ENCODE results near the gene TRPM8. TPM values are rescaled to one million over a fixed set of nuclear protein-coding genes. Genes with fewer than 3 reads are reported as not detected.

Gene TRPM8
- total and polyA plus RNA-seq, 2 of the 13 experiments (the other 11 are each of a cell fraction or from before 2014, with no cell fraction given): 0.12 TPM; not detected in 1

DNA sequence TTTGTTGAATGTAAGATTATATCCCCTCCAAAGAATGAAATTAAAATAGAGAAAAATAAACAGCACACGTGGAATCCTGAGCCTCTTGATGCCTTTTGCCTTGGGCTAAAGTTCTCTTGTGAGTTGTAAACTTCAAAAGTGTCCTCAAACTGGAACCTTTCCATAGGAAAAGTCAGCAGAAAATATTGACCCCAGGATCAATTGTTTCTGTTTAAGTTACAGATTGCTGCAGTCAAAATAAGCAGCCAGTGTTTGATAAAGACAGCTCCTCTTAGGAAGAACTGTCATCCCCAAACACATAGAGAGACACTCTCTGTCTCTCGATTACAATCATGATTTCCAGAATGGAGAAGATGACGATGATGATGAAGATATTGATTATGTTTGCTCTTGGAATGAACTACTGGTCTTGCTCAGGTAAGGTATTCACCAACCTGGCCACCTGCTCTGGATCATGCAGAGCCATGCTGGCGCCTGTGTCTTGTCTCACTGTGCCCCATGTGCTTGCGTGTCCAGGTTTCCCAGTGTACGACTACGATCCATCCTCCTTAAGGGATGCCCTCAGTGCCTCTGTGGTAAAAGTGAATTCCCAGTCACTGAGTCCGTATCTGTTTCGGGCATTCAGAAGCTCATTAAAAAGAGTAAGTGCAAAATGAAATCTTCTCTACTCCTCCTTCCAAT is 133.4 kb downstream of the TRPM8 start, which contains the start of gene SPP2:
SPP2 (plus strand) TSS at position 248 of the 681 bp plus-strand sequence; CDS start at position 333, 85 bp downstream.
- ChIA-PET CTCF (ENCODE audit: low intra/inter-chr PET ratio, low total read pairs) (no interaction called here), POLR2A (no interaction called here)
- no peaks in the 10 kb centered on the region for H3K79me2 ChIP-seq (ENCODE audit: insufficient read depth, low read length)
- H3K4me3 ChIP-seq (replicated peaks in 1 of 3; ENCODE audit: insufficient read depth in 1 of 3, low read depth in 2 of 3, low read length in 3 of 3): no peak within 1 kb of the TSS
- ATAC-seq (no peak), FAIRE-seq (no peak), DNase-seq (ENCODE audit: low spot score) (no peak)
- H3K9me3 ChIP-seq (ENCODE audit: low read length): no peaks in the 10 kb centered on the region
- no peaks in the 10 kb centered on the region; a peak in 1 of 5 replicates for H3K27me3 ChIP-seq (ENCODE audit: control insufficient read depth in 1 of 2, insufficient read depth in 2 of 2, low read length in 2 of 2)
- no peak for TF ChIP-seq ZNF563 (CRISPR knock-in tag; IDR thresholded peaks at IDR 0.05)
- no peak for TF ChIP-seq ZNF75D (CRISPR knock-in tag; IDR thresholded peaks at IDR 0.05; ENCODE audit: borderline replicate concordance)
- TF ChIP-seq TEAD3 (CRISPR knock-in tag; optimal IDR thresholded peaks at IDR 0.05; ENCODE audit: borderline replicate concordance): no peak
- H3K4me2 ChIP-seq (ENCODE audit: low read depth, low read length): no peak within 1 kb of the TSS
- intact Hi-C loops (cut with micrococcal nuclease; ENCODE audit: unreplicated experiment) (no loop called here), in situ Hi-C loops (cut with HindIII; ENCODE audit: extremely low pct_ligation_motif_present, low pct_unique_long_range_greater_than_20kb) (no loop called here)
- no TSS peak for BruUV-seq (replicated peaks)
- H3K36me3 ChIP-seq (replicated peaks in 1 of 2; ENCODE audit: control insufficient read depth in 1 of 2, insufficient read depth in 2 of 2, low read length in 2 of 2): no peaks in the 10 kb centered on the region
- 56% methylated on average over 9 of the region's 9 CpGs for WGBS (ENCODE audit: low lambda C conversion rate)
- H2AFZ ChIP-seq (ENCODE audit: low read length): no peak within 1 kb of the TSS
- H3K9ac ChIP-seq (ENCODE audit: insufficient read depth, low read depth, low read length): no peak within 1 kb of the TSS
- H4K20me1 ChIP-seq (ENCODE audit: insufficient read depth, low read length): no peaks in the 10 kb centered on the region
- H3K27ac ChIP-seq (ENCODE audit: extremely low read length, insufficient read depth, low read length): no peak within 1 kb of the TSS
- H3K4me1 ChIP-seq (ENCODE audit: insufficient read depth, low read length): no peaks in the 10 kb centered on the region

DNA sequence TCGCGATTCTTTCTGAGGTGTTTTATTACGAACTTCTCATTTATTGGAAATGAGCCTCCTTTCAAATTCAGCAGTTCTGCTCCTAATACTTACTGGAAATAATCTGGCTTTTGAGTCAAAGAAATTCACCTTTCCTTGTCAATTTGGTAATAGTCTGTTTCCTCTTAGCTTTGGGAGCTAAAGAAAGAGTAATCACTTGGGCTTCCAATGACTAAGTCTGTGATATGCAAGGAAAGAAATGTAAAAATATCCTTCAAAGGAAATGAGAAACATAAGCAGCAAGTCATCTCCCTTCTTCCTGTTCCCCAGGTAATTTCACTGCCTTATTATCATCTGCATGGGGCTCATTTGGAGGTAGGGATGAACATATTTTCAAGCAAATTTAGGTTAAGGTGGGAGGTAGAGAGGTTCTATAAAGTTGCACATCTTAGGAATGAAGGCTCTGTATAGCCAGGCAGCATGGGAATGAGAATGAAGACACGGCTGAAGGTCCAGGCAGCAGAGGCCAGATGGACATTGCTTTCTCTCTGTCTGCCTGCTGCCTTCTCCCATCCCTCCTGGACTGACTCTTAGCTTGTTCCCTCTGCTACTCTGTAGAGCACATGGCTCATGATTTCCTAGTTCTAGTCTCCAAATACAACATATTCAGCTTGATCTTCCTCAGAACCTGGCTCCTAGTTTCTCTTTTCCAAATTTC is 134.3 kb downstream of the TRPM8 start:
- ATAC-seq (no peak), FAIRE-seq (no peak), DNase-seq (ENCODE audit: low spot score) (no peak)
- no peak overlapping the region for H3K4me3 ChIP-seq (replicated peaks in 1 of 3; ENCODE audit: insufficient read depth in 1 of 3, low read depth in 2 of 3, low read length in 3 of 3)
- intact Hi-C loops (cut with micrococcal nuclease; ENCODE audit: unreplicated experiment): no loop called here
- ChIA-PET CTCF (ENCODE audit: low intra/inter-chr PET ratio, low total read pairs) (no interaction called here), POLR2A (no interaction called here)
- no peak overlapping the region for H3K27ac ChIP-seq (ENCODE audit: extremely low read length, insufficient read depth, low read length)
- H3K9ac ChIP-seq (ENCODE audit: insufficient read depth, low read depth, low read length): no peak overlapping the region
- H3K4me2 ChIP-seq (ENCODE audit: low read depth, low read length): no peak overlapping the region
- TF ChIP-seq TAF15 (IDR thresholded peaks at IDR 0.05; ENCODE audit: low read depth, low read length, poor library complexity, severe bottlenecking) (no peak), SMC3 (IDR thresholded peaks at IDR 0.05; ENCODE audit: low read length) (no peak), YY1 (IDR thresholded peaks at IDR 0.05; ENCODE audit: insufficient read depth, insufficient replicate concordance, low read depth, low read length) (no peak), NONO (IDR thresholded peaks at IDR 0.05) (no peak), NONO (CRISPR knock-in tag; conservative IDR thresholded peaks at IDR 0.05) (no peak), BCL6 (CRISPR knock-in tag; IDR thresholded peaks at IDR 0.05) (no peak), MBD4 (IDR thresholded peaks at IDR 0.05; ENCODE audit: borderline replicate concordance, low read length) (no peak)
- no peaks in the 10 kb centered on the region; a peak in 1 of 5 replicates for H3K27me3 ChIP-seq (ENCODE audit: control insufficient read depth in 1 of 2, insufficient read depth in 2 of 2, low read length in 2 of 2)
- no peaks in the 10 kb centered on the region for H3K4me1 ChIP-seq (ENCODE audit: insufficient read depth, low read length)
- no TSS peak for BruUV-seq (replicated peaks)
- no peaks in the 10 kb centered on the region for H4K20me1 ChIP-seq (ENCODE audit: insufficient read depth, low read length)
- H3K36me3 ChIP-seq (replicated peaks in 1 of 2; ENCODE audit: control insufficient read depth in 1 of 2, insufficient read depth in 2 of 2, low read length in 2 of 2): no peaks in the 10 kb centered on the region
- no peak overlapping the region for H2AFZ ChIP-seq (ENCODE audit: low read length)
- H3K9me3 ChIP-seq (ENCODE audit: low read length): no peaks in the 10 kb centered on the region
- no peaks in the 10 kb centered on the region for H3K79me2 ChIP-seq (ENCODE audit: insufficient read depth, low read length)
- 44% methylated on average over 4 of the region's 4 CpGs for WGBS (ENCODE audit: low lambda C conversion rate)
- in situ Hi-C loops (cut with HindIII; ENCODE audit: extremely low pct_ligation_motif_present, low pct_unique_long_range_greater_than_20kb): no loop called here
